Lung (tissue), 12 donors: ENCODE results near the gene RAB11FIP3. TPM values are rescaled to one million over a fixed set of nuclear protein-coding genes. Genes with fewer than 3 reads are reported as not detected.

ENCODE experiments used
- ATAC-seq: fragments of 200-7000 bp; cut with Tn5 transposase; one replicate; pipeline ENCODE4 v1.9.1; 2020; ENCODE audit warnings: moderate number of reproducible peaks; ENCODE audit not compliant: insufficient read depth, low FRiP score
- DNase-seq, 3 donors: peaks; one replicate each; pipeline ENCODE4 v3.0.0-alpha.2; 2013 to 2017
- H3K27ac ChIP-seq, 2 donors: one replicate each; pipeline ENCODE4 v1.5.1; 2013; ENCODE audit warnings: mild to moderate bottlenecking in 2 of 2, moderate library complexity in 2 of 2, control low read depth in 1 of 2, inconsistent platforms in 1 of 2, low read depth in 1 of 2, low read length in 1 of 2
- H3K27me3 ChIP-seq, 3 donors: one replicate each; pipeline ENCODE4 v1.5.1; 2013; ENCODE audit warnings: low read length in 2 of 3; ENCODE audit not compliant: control insufficient read depth in 3 of 3, insufficient read depth in 3 of 3
- H3K36me3 ChIP-seq, 4 donors: one replicate each; pipeline ENCODE4 v1.5.1; 2013; ENCODE audit warnings: low read length in 4 of 4, mild to moderate bottlenecking in 1 of 4, moderate library complexity in 1 of 4; ENCODE audit not compliant: control insufficient read depth in 4 of 4, insufficient read depth in 4 of 4
- H3K4me1 ChIP-seq, 5 donors: one replicate each; pipeline ENCODE4 v1.5.1; 2013; ENCODE audit warnings: low read length in 5 of 5, mild to moderate bottlenecking in 2 of 5, moderate library complexity in 1 of 5; ENCODE audit not compliant: control insufficient read depth in 5 of 5, insufficient read depth in 5 of 5
- H3K4me3 ChIP-seq: one replicate; pipeline ENCODE4 v1.5.1; 2013; ENCODE audit warnings: mild to moderate bottlenecking, control low read depth, moderate library complexity
- H3K9ac ChIP-seq, 2 donors: one replicate each; pipeline ENCODE4 v1.5.1; 2013; ENCODE audit warnings: low read length in 2 of 2, control low read depth in 1 of 2; ENCODE audit not compliant: insufficient read depth in 1 of 2
- H3K9me3 ChIP-seq, 4 donors: one replicate each; pipeline ENCODE4 v1.5.1; 2013; ENCODE audit warnings: low read length in 3 of 4, mild to moderate bottlenecking in 1 of 4, moderate library complexity in 1 of 4; ENCODE audit not compliant: control insufficient read depth in 4 of 4, insufficient read depth in 3 of 4
- CTCF ChIP-seq: IDR thresholded peaks from 2 replicates; pipeline ENCODE4 v1.5.1; 2012; ENCODE audit warnings: mild to moderate bottlenecking; ENCODE audit errors: control extremely low read depth, extremely low read depth
- WGBS, 2 donors: extraction: QIAGEN DNeasy Blood & Tissue Kit; methylation state at CpG; one replicate each; pipeline ENCODE4 v1.1.7; 2013; 5-methylcytosine and 5-hydroxymethylcytosine counted together
- polyA plus RNA-seq, 2 donors: library from polyadenylated mRNA; stranded (reverse); fragments of 200-250 nt; gene quantifications; one replicate each; pipeline ENCODE4 v1.2.1, GENCODE V29; 2013
- total RNA-seq, 2 donors: library from RNA; depleted of rRNA in 1 of 2; stranded (reverse); fragments of >200 nt in 1 of 2; gene quantifications; one replicate each; pipeline ENCODE4 v1.2.1, GENCODE V29; 2014 to 2021
- donor health status: control.
- donor health status: control.
- donor health status: Bipolar disorder and iron deficiency.
- donor health status: healthy.
- donor health status: DM: yes; HTN: yes; CAD: no.

The RAB11FIP3 gene
- total and polyA plus RNA-seq, 4 donors, result 20.7 to 38.3 (median 21.5) TPM

GRCh38 chr16:560204-560700 is 134.8 kb downstream of the RAB11FIP3 start, which contains the start of gene PRR35:
TSS of gene PRR35 (plus strand) at chr16:560394. CDS start at chr16:563295, 2,901 bp downstream.
- Histone ChIP-seq H3K4me1 (peaks cover 0 to 14% (median 0%) of the 10 kb centered on the region in 5 donors), H3K9ac (no peak within 1 kb of the TSS), H3K36me3 (no peaks in the 10 kb centered on the region), H3K27ac (no peak within 1 kb of the TSS), H3K4me3 (no peak within 1 kb of the TSS), H3K9me3 (peaks cover 0 to 4% (median 0%) of the 10 kb centered on the region in 4 donors), H3K27me3 (peaks cover 0 to 42% (median 14%) of the 10 kb centered on the region in 3 donors)
- DNase-seq (no peak), ATAC-seq (no peak)
- WGBS, 2 donors, result 1 to 2% methylated on average over 28 to 84 of the region's 84 CpGs
- no peak for TF ChIP-seq CTCF

- Histone ChIP-seq H3K9ac (no peak overlapping the region), H3K4me1 (peaks cover 0 to 20% (median 0%) of the 10 kb centered on the region in 5 donors), H3K9me3 (peaks cover 0 to 4% (median 0%) of the 10 kb centered on the region in 4 donors), H3K36me3 (no peaks in the 10 kb centered on the region), H3K27me3 (peaks cover 0 to 42% (median 14%) of the 10 kb centered on the region in 3 donors), H3K27ac (no peak overlapping the region), H3K4me3 (no peak overlapping the region)
- DNase-seq (no peak), ATAC-seq (no peak)
- WGBS, 2 donors, result 18 to 45% methylated on average over 32 to 54 of the region's 54 CpGs
- no peak for TF ChIP-seq CTCF
Measured at GRCh38 chr16:560701-561412, 135.4 kb downstream of the RAB11FIP3 start.

- ATAC-seq (no peak), DNase-seq (no peak)
- WGBS, 2 donors, result 70 to 78% methylated on average over 12 to 15 of the region's 15 CpGs
- peaks cover 0 to 25% (median under 1%) of the 10 kb centered on the region in 5 donors for H3K4me1 ChIP-seq
- H3K27ac ChIP-seq, result no peak overlapping the region
- H3K9me3 ChIP-seq, result peaks cover 0 to 4% (median 0%) of the 10 kb centered on the region in 4 donors
- peaks cover 0 to 42% (median 14%) of the 10 kb centered on the region in 3 donors for H3K27me3 ChIP-seq
- no peak overlapping the region for H3K4me3 ChIP-seq
- TF ChIP-seq CTCF, result no peak
- no peaks in the 10 kb centered on the region for H3K36me3 ChIP-seq
- H3K9ac ChIP-seq, result no peak overlapping the region
Measured at GRCh38 chr16:561413-561794, 136.0 kb downstream of the RAB11FIP3 start.
